BJ (cell line): ENCODE results near the gene NCBP1. TPM values are rescaled to one million over a fixed set of nuclear protein-coding genes. Genes with fewer than 3 reads are reported as not detected.

Experiments
- CTCF ChIA-PET: fragments of 350-600 bp; formaldehyde crosslinking; extraction: SDS; loops from one replicate; lab custom pipeline; 2021; ENCODE audit warnings: antibody characterized with exemption, inconsistent platforms; lab: Yijun Ruan, JAX
- POLR2A ChIA-PET: fragments of 300-600 bp; sonication (Branson Sonifier 250); formaldehyde crosslinking; extraction: SDS; loops from one replicate; lab custom pipeline; 2021; ENCODE audit warnings: antibody characterized with exemption; lab: Charles Lee
- DNase-seq: peaks from one replicate; pipeline ENCODE4 v3.0.0-alpha.2; 2011; ENCODE audit warnings: low read depth
- H3K27me3 ChIP-seq: 2 replicates; pipeline ENCODE4 v1.6.0; 2011; ENCODE audit warnings: low read length; ENCODE audit not compliant: control insufficient read depth, insufficient read depth
- H3K36me3 ChIP-seq: 2 replicates; pipeline ENCODE4 v1.5.1; 2011; ENCODE audit warnings: low read length; ENCODE audit not compliant: control insufficient read depth, insufficient read depth
- H3K4me3 ChIP-seq: 2 replicates; pipeline ENCODE4 v1.5.1; 2011; ENCODE audit warnings: low read depth, mild to moderate bottlenecking, control low read depth, low read length
- polyA plus RNA-seq: library from polyadenylated mRNA; depleted of rRNA; stranded (reverse); fragments of >200 nt; gene quantifications from 2 replicates; pipeline ENCODE4 v1.2.3, GENCODE V29; 2011
- TF ChIP-seq, protein P1 (sequence below): IDR thresholded peaks from 2 replicates; pipeline ENCODE4 v1.5.1; 2011; ENCODE audit warnings: low read depth, mild to moderate bottlenecking, control low read depth, inconsistent platforms, low read length, moderate library complexity; ENCODE audit not compliant: insufficient read depth

Gene NCBP1
- polyA plus RNA-seq, 1 experiment, result 11.0 TPM

DNA sequence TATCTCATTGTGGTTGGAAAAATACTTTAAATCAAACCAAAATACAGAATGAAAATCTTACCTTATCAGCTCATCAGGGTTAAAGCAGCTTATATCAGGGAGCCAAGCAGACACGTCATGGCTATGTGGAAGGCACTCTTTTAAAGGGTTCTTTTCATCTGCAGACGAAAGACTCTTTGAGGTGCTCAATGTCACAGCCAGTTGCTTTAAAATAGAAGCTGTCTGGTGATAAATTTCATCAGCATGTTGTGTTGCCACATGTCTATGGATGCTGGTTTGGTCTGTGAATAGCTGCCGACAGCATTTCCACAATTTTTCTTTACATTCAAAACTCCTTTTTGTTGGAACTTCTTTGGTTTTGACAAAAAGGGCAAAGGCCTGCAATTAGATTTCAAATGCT is 8.0 kb upstream of the NCBP1 start:
- ChIA-PET CTCF (interaction anchor here (0.9 to 1.4 kb wide), 2 partner anchors 27 to 213 kb away, joined by 3 to 5 read pairs; partner anchors contain the start of gene TDRD7), POLR2A (no interaction called here)
- no peak overlapping the region for H3K4me3 ChIP-seq

DNA sequence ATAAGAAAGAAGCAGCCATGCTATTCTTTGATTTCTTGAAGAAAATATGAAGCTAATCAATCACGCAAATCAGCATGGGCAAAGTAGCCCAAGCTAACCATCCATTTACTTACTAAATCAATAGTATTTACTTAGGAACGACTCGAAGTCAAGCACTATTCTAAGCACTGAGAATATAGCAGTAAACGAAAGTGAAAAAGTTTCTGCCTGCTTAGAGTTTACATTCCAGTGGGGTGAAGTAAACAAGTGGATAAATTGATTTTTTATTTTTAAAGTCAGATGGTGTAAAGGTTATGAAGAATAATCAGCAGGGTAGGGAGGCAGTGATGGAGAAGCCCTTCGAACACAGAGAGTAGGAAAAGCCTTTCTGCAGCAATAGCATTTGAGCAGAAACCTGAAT is 6.0 kb upstream of the NCBP1 start:
- CTCF ChIA-PET, result interaction anchor here (0.9 to 8.0 kb wide), 3 partner anchors 12 to 216 kb away, joined by 3 to 37 read pairs (median 8); partner anchors contain the start of gene TDRD7

More for the DNA sequence above, 8.0 kb upstream of the NCBP1 start:
- Histone ChIP-seq H3K36me3 (no peaks in the 10 kb centered on the region), H3K27me3 (no peaks in the 10 kb centered on the region)
- no peak for DNase-seq
- TF ChIP-seq, protein P1, sequence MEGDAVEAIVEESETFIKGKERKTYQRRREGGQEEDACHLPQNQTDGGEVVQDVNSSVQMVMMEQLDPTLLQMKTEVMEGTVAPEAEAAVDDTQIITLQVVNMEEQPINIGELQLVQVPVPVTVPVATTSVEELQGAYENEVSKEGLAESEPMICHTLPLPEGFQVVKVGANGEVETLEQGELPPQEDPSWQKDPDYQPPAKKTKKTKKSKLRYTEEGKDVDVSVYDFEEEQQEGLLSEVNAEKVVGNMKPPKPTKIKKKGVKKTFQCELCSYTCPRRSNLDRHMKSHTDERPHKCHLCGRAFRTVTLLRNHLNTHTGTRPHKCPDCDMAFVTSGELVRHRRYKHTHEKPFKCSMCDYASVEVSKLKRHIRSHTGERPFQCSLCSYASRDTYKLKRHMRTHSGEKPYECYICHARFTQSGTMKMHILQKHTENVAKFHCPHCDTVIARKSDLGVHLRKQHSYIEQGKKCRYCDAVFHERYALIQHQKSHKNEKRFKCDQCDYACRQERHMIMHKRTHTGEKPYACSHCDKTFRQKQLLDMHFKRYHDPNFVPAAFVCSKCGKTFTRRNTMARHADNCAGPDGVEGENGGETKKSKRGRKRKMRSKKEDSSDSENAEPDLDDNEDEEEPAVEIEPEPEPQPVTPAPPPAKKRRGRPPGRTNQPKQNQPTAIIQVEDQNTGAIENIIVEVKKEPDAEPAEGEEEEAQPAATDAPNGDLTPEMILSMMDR, result no peak

DNA sequence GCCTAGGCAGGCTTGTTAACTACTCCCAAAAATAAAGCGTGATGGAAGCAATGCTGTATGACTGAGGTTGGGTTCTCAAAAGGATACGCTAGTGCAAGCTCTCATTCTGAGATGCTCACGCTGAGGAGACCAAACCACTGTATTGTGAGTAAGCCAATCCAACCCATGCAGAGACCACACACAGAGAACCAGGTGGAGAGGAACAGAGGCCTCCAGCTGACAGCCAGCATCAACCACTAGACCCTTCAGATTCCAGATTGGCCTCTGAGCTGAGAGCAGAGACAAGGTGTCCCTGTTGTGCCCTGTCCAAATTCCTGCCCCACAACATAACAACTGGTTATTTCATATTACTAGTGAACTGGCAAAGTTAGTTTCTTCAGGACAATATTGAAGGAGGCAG is 5.0 kb upstream of the NCBP1 start:
- POLR2A ChIA-PET, result no interaction called here
- TF ChIP-seq, protein P1, result no peak
- H3K4me3 ChIP-seq, result no peak overlapping the region
- CTCF ChIA-PET, result interaction anchor here (1.2 to 8.0 kb wide), 4 partner anchors 13 to 217 kb away, joined by 3 to 37 read pairs (median 6); partner anchors contain the start of gene TDRD7
- H3K36me3 ChIP-seq, result no peaks in the 10 kb centered on the region
- H3K27me3 ChIP-seq, result no peaks in the 10 kb centered on the region
- no peak for DNase-seq

More for the DNA sequence above, 6.0 kb upstream of the NCBP1 start:
- H3K4me3 ChIP-seq, result no peak overlapping the region
- H3K36me3 ChIP-seq, result no peaks in the 10 kb centered on the region
- POLR2A ChIA-PET, result no interaction called here
- TF ChIP-seq, protein P1, result no peak
- H3K27me3 ChIP-seq, result no peaks in the 10 kb centered on the region
- no peak for DNase-seq

DNA sequence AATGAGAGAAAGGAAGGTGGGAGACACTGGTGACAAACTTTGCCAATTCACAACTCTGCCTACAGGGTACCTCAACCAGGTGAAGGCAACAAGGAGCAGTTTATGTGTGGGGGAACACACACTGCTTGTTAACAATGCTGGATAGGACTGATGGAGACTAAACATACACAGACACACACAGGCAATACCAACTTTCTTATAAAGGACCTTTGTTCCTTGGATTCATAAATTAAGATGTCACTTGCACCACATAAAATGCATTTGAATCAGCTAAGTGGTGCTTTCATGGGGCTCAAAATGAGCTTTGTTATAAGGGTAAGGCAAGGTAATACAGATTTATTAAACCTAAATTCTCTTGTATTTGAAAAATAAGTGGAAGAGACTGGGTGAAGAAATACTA is 4.5 kb upstream of the NCBP1 start:
- TF ChIP-seq, protein P1, result no peak
- Histone ChIP-seq H3K27me3 (no peaks in the 10 kb centered on the region), H3K36me3 (no peaks in the 10 kb centered on the region), H3K4me3 (no peak overlapping the region)
- no peak for DNase-seq
- POLR2A ChIA-PET, result no interaction called here
- CTCF ChIA-PET, result interaction anchor here (1.2 to 8.0 kb wide), 3 partner anchors 13 to 31 kb away, joined by 3 to 37 read pairs (median 5); no protein-coding TSS in a partner anchor

DNA sequence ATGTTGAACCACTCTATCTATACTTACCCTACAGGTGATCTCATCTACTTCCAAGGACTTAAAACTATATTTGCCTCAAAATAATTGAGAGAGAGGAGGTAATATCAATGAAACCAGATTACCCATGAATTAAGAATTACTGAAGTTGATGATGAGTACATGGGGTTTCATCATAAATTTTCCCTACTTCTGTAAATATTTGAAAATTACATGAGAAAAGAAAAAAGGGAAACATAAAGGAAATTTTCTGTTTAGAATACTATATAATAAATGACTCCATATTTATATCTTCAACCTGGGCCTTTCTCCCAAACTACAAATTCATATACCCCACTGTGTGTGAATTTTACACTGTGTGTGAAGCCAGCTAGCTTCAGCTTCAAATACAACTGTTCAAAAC is 3.0 kb upstream of the NCBP1 start:
- no peaks in the 10 kb centered on the region for H3K27me3 ChIP-seq
- TF ChIP-seq, protein P1, result no peak
- no peak overlapping the region for H3K4me3 ChIP-seq
- no peak for DNase-seq
- ChIA-PET POLR2A (no interaction called here), CTCF (interaction anchor here (0.9 to 8.0 kb wide), 2 partner anchors 15 to 162 kb away, joined by 3 to 37 read pairs; no protein-coding TSS in a partner anchor)
- no peaks in the 10 kb centered on the region for H3K36me3 ChIP-seq
